G401 (cell line): ENCODE results near the gene MYT1. TPM values are rescaled to one million over a fixed set of nuclear protein-coding genes. Genes with fewer than 3 reads are reported as not detected.

Source experiments
- DNase-seq: peaks from one replicate; pipeline ENCODE4 v3.0.0-alpha.2; 2015; ENCODE audit warnings: low spot score
- in situ Hi-C: cut with HindIII; loops from 2 replicates; pipeline ENCODE4 v1.10.0; 2016; ENCODE audit warnings: low sequenced_read_pairs, mixed read lengths
- total RNA-seq: library from RNA; depleted of rRNA; stranded (reverse); fragments of >200 nt; shearing (Covaris generic); gene quantifications from 2 replicates; pipeline ENCODE4 v1.2.3, GENCODE V29; 2014

MYT1 gene
- total RNA-seq, 1 experiment from 2014 or later, result 0.20 TPM

DNA sequence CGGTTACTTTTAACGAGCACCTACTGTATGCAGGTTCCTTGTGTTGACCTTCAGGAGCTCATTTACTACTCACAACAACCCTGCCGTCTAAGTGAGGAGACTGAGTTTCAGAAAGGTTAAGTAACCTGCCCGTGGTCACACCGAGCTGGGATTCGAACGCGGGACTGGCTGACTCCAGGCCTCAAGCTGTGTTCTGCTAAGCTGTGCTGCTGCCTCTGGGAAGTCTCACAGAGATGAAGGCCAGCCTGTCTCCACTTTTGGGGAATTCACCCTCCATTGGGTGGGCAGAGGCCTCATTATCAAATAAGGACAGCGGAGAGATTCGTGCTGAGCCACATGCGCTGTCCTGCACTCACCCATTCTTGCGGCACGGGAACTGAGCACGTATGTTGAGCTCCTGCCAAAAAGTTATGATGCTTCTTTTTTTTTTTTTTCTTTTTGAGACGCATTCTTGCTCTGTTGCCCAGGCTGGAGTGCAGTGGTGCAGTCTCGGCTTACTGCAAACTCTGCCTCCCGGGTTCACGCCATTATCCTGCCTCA is 25.9 kb upstream of the MYT1 start:
- no peak for DNase-seq
- in situ Hi-C loops, result no loop called here

DNA sequence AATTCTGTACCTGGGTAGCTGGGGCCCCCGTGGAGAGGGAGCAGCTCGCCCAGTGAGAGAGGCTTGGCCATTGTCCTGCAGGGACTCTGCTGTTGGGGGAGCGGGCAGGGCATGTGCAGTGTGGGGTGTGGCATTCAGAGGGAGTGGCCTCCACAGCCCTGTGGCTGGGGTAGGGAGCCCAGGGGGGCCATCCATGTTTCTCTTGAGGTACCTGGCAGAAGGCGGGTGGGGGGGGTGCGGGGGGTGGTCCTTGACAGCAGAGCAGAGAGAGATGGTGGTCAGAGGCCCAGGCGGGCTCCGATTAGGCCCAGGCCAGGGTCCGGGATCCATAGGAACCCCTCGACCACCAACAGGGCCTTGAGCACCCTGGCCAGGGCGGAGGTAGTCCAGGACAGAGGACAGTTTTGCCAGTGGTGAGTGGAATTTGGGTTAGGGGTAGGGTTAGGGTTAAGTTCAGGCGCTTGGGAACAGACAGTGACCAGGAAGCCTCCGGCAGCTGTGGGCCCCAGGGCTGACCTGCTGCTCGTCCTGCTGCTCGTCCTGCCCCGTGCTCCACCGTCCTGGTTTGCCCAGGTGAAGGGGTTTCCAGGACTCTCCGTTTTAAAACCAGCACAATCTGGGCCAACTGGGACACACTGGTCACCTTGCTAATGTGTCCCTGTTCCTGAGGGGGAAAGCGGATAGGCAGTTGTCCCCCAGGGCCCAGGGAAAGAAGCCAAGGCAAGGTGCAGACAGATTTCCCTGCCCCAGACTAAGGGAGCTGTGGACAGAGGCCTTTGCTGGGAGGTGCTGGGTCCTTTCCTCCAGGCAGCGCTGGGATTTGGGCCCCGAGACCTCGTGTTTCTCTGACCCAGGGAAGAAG is 24.8 kb upstream of the MYT1 start:
- in situ Hi-C loops, result no loop called here
- DNase-seq, result no peak

DNA sequence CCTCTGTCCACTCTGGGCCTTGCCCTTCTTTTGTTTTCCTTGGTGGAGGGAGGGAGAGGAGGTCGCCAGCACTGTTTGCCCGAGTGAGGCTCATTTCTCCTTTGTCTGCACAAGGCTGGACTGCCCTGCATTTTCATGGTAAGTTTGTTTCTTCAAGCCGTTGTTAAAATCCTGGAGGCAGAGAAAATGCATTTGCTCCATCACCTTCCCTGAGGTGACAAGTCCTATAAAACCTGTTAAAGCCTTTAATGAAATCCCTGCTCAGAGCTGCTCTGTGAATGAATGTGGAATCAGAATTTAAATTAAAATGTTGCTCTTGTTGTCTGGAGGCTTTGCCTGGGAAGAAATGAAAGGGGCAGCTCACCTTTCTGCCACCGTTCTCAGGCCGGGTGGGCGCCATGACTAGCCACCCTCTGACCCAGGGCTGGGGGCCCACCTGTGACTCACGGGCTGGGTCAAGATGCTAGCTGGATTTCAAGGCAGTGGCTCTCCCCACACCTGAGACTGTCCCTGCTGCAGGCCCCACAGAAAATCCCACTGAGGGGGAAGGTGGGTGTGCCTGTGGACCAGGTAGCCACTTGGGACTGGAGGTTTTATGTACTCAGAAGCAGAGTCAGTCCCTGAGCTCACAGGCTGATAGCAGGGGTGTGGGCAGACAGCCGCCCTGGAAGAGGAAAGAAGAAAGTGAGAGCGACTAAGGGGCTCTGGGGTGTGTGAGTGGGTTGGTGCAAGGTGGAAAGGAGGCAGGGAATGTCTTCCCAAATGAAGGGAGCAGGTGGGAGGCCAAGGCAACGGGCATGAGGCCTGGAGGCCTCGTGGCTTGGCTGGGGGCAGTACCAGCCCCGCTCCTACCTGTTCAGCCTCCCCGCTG is 24.0 kb upstream of the MYT1 start:
- in situ Hi-C loops, result no loop called here
- no peak for DNase-seq

DNA sequence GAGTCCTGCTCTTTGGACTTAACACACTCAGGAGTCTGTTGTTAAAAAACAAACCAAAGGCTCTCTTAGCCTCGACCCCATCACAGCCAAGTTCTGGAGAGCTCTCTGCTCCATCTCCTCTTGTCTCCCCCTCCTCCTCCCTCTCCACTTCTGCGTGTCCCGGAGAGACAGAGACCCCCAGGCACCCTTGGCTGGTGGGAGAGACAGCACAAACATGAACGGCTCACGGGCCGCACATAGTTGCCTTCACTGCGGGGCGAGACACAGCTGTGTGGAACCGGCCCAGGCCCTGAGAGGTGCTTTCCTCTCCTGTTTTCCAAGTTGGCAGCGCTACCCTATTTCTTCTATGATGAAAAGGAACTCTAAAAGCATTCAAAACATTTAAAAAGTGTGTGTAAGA is 23.3 kb upstream of the MYT1 start:
- in situ Hi-C loops, result no loop called here
- DNase-seq, result no peak

DNA sequence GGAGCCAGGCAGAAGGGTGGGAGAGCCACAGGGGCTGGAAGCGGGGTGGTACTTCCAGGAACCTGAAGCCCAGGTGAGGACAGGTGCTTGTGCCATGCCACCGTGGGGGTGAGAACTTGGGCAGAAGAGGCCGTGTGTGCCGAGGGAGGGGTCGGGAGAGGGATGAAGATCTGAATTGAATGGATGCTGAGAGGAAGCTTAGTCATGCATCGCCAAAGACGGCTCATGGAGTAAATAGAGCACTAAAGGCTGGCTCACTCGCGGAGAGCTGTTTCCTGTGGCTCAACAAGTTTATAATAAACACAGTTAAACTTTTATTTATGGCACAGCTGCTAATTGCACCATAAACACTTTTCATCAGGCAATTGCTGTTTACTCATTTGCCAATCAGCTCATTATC is 21.7 kb upstream of the MYT1 start:
- DNase-seq, result no peak
- in situ Hi-C loops, result no loop called here

DNA sequence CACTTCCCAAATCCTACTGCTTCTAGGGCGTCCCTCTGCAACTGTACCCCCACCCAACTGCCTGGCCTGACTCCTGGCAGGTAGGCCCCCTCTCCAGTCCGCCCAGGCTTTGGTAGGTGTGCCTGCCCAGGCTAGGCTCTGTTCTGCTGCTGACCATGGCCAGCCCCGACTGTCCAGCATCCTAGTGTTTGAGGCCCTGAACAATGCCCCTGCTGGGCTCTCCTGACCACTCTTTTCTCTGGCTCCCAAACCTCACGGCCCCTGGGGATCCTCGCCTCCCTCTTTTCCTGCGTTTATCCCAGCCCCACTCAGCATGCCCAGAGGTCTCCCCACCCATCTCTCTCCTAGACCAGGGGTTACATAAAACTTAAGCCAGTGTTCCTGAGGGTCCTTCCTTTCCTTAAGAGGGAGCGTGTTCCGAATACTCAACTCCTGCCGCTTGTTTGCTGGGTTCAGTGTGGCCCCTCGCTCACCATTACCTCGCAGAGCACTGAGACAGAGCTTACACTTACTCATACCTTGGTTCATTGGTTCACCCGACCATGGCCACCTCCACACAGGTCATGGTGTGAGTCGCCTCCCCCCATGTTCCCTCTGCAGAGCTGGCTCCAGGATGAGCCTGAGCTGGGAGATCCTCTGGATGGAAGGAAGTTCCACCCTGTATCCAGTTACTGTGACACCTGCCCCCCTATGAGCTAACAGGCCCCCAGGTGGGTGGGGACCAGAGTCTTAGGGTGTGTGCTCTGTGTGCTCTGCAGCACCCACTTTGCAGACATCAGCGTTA is 21.0 kb upstream of the MYT1 start:
- in situ Hi-C loops, result no loop called here
- no peak for DNase-seq

DNA sequence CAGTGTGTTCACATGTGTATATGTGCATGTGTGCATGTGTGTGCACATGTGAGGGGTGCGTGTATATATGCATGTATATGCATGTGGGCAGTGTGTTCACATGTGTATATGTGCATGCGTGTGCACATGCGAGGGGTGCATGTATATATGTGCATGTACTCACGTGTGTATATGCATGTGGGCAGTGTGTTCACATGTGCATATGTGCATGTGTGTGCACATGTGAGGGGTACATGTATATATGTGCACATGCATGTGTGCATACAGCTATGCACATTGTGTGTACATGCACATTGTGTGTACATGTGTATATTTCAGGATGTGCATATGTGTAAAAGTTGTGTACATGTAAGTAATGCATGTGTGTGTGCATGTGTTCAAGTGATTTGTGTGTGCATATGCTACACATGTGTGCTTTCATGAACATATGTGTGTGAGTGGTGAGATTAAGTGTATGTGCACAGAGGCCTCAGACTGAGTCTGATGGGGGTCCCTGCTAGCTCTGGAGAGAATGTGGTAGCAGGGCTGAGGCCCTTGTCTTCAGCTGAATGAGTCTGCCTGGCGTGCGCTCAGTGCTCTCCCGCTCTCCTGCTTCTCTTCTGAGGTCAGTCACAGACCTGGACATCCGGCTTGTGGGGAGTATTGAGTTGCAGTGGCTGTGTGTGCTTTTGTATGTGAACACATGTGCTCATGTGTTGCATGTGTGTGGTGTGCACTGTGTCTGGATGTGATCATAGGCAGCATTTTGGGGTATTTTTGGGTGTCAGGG is 19.9 kb upstream of the MYT1 start:
- in situ Hi-C loops, result no loop called here
- no peak for DNase-seq

DNA sequence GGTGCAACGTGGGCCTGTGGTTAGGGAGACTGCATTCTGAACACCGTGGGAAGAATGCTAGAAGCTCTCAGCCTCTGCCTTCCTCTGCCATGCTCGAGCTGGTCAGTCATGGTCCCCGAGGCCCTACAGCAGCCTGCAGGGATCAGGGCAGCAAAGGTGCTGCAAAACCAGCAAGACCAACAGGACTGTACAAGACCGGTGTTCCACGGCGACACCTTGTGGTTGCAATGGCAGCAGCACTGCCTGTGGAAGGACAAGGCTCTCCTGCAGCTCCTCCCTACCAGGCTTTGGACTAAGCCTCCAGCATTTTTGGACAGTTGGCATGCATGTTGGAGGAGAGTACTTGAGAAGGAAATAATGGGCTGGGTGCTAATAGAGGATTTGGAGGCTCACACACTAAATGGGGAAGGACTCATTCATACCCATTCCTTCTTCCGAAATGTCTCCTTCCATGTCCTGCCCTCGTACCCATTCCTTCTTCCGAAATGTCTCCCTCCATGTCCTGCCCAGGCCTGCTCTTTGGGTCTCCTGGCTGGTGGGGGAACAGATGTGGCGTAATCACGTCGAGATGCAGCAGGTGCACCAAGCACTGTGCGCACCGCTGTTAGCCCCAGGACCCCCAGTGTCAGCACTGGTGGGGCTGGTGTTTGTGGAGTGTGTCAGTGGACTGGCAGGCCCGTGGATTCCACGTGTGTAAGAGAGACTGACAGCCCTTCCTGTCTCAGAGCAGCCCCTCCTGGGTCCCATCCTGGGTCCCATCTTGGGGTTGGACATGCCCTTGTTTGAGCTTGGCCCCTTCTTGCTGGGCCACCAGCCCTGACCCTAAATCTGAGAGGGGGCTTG is 18.6 kb upstream of the MYT1 start:
- no peak for DNase-seq
- in situ Hi-C loops, result no loop called here

DNA sequence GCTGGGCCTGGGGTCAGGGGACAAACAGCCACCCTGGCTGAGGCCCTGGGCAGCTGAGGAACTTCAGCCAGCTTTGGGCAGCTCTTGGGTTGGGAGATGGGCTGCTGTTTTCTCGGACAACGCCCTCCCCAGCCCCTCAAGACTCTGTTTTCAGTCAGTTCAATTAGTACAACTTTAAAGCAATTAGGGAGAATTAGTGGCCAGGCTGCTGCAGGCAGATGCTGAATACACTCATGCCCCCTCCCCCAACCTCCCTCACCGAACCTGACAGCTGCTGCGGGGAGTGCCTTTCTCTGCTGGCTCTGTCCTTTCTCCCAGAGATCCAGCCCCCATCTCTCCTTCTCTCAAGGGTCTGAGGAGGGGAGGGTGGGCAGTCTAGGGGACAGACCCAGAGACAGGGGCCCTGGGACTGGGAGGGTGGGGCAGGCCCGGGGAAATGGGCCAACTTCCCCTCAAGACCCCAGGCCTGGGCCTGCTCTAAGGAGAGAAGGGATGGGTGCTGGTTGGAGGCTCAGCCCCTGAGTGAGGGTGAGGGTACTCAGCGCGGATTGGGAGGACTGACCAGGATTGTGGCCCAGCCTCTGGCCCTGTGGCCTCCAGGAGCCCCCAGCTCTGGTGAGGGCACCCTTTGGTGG is 17.8 kb upstream of the MYT1 start:
- no peak for DNase-seq
- in situ Hi-C loops, result no loop called here

DNA sequence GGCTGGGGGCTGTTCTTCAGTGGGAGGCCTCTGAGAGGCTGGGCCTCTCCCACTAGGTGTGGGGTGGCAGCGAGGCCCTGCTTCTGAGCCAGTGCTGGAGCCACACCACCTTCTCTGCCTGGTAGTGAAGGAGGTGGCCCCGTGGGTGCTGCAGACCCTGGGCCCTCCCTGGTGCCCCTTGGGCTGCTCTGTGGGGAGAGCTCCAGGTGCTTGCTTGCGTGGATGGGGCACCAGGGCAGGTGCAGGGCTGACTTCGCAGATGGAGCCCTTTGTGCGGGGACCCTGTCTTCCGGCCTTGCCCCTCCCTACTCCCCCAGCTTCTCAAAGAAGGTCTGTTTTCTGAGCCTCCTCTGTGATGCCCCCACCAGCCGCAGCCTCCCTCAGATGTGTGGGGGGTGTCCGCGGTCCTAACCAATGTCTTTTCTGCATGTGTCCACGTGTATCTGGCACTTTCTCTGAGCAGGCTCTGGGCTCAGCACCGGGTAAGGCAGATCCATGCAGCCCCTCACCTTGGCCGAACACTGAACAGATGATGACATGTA is 17.2 kb upstream of the MYT1 start:
- in situ Hi-C loops, result no loop called here
- no peak for DNase-seq

DNA sequence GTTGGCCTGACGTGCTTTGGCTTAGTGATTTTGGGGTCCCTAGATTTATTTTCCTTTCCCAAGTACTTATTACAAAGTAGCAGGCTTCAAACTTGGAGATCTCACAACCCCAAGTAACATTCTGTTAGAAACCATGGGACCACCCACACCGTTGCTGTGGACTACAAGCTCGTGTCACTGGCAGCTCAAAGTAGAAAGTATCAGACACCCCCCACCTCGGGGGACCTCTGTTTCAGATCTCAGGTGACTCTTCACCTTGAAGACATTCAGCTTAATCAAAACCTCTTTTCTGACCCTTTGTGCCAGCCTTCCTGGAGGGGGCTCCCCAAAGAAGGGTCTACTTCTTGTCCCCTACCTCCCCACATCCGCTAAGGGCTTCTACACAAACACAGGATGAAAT is 15.7 kb upstream of the MYT1 start:
- in situ Hi-C loops, result no loop called here
- DNase-seq, result no peak

DNA sequence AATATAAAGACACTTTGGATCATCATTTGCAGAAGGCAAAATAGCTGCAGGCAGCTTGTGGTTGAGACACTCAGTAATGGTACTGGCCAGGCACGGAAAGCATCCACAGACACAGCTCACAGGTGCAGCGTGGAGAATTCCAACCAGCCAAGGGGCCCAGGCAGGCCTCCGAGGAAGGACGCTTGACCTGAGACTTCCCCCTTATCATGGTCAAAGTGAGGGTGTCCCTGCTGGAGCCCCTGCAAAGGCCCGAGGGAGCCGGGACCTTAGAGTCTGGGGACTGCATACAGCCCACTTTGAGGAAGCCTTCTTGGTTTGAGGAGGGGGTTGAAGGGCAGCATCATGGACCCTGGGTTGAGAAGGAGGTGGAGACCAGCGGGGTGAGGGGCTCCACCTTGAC is 15.1 kb upstream of the MYT1 start:
- DNase-seq, result no peak
- in situ Hi-C loops, result no loop called here

DNA sequence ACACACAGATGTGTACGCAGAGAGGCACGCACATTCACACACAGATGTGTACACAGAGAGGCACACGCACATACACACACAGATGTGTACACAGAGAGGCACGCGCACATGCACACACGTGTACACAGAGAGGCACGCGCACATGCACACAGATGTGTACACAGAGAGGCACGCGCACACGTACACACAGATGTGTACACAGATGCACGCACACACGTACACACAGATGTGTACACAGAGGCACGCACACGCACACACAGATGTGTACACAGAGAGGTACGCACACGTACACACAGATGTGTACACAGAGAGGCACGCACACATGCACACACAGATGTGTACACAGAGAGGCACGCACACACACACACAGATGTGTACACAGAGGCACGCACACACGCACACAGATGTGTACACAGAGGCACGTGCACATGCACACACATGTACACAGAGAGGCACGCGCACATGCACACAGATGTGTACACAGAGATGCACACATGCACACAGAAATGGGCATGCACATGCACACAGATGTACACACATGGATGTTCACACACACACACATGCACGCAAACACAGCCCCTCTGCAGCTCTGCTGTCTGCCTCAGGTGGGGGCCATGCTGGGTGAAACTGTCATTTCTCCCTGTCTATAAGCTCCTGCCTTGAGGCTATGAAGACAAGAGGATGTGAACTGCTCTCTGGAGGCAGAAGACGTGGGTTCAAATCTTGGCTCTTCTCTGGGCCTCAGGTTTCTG is 14.3 kb upstream of the MYT1 start:
- DNase-seq, result no peak
- in situ Hi-C loops, result no loop called here

DNA sequence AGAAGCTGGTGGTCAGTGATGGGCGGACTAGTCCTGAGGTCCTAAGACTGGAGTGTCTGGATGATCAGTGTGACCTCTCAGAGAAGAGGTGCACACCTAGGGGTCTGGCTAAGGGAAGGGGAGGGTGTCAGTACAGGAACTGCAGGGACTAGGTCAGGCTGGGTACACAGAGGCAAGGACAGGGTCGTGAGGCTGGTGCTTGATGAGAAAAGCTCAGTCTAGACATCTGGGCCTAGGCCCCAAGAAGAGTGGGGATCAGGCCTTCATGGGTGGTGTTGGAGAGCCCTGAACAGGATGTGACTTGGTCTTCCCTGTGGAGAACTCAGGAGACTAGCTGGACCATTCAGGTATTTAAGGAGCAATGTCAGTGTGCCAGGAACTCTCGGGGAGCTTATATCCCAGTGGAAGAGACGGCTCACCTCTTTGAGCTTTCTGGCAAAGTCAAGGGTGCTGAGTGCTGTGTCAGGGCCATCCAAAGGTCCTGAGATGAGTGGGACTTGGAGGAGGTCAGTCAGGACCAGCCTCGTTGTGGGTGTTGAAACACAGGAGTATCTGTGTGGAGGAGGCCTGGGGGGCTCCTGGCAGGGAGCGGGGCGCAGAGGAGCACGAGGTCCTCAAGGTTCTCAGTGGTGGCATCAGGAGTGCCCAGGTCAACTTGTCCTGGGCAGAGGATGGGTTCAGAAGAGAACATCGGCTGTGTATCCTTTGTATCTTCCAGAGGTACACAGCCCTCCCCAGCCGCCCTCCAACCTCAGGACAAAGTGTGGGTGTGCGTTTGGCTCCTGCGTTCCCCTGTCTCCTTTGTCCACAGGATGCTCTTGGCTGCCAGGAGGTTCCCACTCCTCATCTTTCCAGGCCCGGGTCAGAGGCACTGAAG is 13.3 kb upstream of the MYT1 start:
- in situ Hi-C loops, result no loop called here
- no peak for DNase-seq

DNA sequence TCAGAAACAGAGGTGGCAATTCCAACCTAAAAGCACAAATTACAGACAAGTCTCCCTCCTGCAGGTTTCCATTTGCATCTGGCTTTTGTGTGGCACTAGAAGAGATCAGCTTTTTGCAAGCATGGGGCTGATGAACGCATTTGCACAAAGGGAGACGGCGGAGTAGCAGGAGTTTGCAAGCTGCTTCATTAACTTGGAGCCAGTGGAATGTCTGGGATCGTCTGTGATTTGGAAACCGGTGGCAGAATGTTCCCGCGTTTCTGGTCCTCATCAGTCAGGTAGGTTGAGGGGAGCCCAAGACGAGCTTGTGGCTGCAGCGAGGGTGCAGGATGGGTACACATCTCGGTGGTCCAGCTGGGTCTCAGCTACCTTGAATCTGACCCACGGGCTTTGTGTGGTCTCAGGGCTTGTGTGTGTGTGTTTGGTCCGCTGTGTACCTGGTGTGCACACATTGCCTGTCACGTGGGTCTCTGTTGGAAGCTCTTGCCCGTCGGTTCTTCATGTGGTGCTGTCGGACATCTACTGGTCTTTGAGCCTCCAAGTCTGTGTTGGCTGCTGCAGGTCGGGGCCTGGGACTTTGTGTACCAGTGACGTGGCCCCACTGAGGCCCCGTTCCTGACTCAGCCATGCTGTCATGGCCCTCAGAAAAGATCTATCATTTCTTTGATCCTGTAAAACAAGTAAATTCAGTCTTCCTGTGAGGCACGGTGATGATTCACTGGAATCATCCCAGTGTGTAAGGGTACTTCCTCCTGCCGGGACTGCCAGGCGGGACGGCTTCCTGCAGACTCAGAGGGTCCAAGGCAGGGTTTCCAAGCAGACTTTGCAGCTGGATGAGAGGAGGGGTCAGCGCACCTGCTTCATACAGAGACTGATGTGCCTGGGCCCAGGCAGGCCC is 12.4 kb upstream of the MYT1 start:
- DNase-seq, result no peak
- in situ Hi-C loops, result no loop called here
